NCI-H510A treated with DMSO at 0.1 percent for 48 hours (cell line): ENCODE measurements around the gene CACNA1S.

ENCODE experiments used
- DNase-seq: peaks from one replicate; lab custom pipeline; 2025; lab: John Stamatoyannopoulos, UW

CACNA1S gene

DNA sequence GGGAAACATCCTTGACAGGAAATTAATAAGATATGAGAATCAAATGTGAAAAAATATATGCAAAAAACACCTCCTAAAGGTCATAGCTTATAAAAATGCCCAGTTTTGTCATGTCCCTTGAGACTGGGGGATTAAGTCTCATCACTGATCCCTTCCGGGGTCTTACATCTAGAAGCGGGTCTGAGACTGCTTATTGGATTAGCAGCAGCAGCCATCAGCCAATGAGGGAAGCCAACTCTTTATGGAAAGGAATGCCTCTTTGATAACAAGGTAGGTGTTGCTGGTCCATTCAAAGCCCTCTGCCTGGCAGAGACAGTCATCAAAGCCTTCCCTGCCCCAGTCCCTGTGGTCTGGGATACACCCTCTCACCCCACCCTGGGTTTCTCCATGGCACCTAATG is 3.9 kb upstream of the CACNA1S start:
- DNase-seq, result no peak

DNA sequence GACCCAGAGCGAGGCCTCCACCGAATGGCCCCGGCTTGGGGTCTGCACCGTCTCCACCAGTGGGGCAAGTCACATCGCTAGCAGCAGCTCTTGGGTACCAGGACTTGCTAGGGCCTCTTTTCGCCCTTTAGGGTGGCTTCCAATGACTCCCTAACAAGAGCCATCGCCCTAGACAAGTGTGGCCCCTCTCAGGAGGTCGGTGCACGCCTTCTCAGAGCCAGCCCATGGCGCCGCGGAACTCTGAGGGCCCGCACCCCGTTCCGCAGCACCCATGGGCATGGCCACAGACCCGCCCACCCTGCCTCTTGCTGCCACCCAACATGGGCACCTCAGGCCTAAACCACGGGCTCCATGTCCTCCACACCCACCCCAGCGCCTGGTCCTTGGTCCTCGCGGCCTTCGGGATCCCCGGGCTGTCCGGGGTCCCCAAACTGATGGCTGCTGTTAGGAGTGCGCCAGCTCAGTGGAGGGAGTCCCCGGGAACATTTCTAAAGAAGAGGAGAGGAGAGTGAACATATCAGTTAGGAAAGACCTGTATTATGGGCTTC is 3.2 kb upstream of the CACNA1S start:
- DNase-seq, result no peak

DNA sequence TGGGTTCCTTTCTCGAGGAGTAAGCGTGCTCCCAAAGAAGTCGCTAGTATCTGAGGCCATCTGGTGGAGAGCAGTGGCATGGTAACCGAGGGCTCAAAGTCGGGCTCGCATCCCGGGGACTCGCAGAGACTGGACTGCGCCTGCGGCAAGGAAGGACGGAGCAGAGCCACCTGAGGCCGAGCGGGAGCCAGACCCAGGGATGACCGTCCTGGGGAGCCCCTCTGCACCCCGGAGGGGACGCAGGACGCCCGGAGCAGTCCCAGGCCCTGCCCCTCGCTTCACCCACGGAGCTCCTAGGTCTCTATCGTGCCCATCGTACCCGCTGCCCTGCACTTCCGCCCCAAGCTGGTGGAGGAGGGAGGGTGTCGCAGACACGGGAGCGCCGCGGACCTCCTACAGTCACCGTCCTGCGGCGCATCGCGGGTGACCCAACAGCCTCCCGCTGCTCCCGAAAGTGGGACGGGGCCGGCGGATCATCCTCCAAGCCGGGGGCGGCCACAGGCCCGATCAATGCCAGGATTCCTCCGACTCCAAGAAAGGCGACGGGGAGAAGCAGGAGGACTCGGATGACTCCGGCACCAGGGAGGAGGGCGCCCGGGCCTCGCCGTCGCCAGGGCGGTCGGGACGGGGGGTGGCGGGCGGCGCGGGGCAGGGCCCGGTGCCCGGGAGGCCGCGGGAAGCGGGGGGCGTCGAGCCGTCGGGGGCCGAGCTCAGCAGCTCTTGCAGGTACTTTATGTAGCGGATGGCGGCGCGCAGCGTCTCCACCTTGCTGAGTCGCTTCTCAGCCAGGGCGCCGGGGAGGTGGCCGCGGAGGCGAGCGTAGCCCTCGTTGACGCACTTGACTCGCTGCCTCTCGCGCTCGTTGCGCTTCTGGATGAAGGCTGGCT is 2.3 kb upstream of the CACNA1S start:
- peak; percentile 94 for DNase-seq

DNA sequence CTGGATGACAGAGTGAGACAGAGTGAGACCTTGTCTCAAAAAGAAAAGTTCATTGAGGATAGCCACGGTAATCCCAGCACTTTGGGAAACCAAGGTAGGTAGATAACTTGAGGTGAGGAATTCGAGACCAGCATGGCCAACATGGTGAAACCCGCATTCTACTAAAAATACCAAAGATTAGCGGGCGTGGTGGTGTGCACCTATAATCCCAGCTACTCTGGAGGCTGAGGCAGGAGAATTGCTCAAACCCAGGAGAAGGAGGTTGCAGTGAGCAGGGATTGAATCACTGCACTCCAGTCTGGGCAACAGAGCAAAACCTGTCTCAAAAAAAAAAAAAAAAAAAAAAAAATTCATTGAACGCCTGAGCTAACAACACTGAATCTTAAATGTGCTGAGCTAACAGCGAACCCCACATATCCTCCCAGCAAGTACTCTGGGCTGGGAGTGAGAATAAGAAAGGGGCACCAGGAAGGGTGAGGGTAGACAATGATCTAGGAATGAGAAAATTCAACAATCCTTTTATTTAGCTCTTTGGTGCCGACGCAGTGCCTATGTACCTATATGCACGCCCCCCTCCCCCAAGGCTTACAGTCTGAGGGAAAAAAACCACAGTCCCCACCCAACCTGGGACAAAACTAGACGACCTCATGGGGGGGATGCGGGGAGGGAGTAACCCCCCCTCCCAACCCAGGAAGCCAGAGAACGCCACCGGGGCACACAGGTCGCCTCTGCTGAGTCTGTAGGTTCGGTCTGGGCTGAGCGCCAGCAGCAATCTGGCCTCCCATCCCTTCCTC is 1.4 kb upstream of the CACNA1S start:
- DNase-seq, result no peak

DNA sequence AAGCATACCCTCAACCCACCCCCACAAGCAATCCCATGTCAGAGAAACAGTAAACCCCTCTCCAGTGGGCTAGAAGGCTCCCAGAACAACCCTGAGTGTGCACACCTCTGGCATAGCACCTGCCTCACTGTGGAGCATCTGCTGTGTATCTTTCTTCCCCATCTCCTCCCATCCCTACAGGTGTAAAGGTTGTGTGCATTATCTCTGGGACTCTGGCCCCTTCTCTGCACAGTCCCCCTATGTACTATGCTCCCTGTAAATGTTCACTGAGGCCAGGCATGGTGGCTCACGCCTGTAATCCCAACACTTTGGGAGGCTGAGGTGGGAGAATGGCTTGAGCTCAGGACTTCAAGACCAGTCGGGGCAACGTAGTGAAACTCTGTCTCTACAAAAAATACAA is 700 bp upstream of the CACNA1S start:
- no peak for DNase-seq

DNA sequence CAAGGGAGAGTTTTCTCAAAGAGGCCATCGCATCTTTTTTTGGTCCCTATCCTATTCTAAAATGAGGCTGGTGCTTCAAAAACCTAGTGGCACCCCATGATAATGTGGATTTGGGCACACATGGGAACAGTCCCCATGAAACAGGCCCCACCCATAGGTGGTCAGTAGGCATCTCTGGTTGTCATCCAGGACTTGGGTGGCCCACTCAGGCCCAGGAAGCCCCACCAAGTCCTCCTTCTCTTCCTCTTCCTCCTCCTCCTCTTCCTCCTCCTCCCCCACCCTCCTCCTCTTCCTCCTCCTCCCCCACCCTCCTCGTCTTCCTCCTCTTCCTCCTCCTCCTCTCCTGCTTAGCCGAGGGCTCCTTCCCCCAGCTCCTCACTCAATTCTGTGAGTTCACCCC is 554 bp downstream of the CACNA1S start:
- DNase-seq, result no peak

DNA sequence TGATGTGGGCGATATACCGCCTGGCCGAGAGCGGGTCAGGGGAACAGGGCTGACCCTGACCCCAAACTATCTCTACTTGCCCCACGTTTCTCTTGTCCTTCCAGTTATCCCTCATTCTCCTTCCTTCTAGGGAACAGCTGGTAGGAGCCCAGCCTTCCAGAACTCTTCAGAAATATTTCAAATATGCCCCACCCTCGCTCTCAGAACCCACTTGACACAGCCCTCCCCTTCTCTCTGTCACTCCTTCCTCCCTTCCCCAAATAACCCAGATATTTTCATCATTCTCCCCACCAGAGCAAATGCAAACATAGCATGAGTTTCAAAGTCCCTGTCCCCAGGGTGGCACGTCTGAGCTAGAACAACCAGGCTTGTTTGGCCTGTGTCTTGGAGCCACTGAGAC is 1.1 kb downstream of the CACNA1S start:
- no peak for DNase-seq

DNA sequence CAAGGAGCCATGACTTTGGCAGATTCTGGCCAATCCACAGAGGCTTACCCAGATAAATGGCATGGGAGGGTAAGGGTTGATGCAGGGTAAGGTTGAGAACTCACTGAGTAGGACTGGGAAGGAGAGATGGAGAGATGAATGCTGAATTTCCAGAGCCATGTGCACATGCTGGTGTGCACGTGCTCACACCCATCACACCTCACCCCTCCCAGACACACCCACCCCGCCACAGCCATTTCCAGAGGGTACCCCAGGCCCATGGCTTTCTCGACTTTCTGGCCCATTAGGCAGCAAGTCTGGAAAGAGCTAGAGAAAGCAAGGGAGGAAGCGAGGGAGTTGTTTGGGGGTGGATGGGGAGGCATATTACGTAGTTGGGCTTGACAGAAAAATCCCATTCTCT is 1.6 kb downstream of the CACNA1S start:
- DNase-seq, result no peak

DNA sequence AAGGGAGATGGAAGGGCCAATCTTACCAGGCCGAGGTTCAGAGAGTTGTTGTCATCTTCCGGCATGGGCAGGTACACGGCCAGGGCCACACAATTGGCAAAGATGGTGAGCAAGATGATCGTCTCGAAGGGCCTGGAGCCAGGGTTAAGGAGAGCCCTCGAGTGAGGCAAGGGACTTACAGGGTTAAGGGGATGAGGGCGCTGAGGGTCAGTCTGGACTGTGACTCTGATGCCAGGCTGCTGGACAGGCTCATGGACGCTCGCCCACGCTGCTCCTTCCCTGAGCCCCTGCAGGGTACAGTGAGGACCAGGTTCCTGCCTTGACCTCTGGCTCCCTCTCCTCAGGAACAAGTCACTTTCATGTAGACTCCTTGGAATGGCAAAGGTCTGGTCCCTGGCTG is 2.1 kb downstream of the CACNA1S start:
- no peak for DNase-seq

DNA sequence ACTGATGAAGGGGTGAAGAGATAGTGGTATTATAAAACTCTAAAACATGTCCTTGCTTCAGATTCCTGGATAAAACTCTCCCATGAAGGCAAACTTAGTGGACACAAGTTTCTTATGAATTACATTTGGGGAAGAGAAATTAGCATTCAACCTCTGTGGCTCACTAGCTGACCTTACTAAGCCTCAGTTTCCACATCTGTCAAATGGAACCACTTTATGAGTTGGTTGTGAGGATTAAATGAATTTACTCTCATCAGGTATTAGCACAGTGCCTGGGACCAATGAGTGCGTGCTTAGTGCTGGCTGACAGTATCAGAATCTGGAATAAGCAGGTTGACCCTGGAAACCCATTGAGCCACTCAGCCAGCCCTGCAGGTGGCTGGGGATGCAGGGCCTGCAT is 2.6 kb downstream of the CACNA1S start:
- DNase-seq, result no peak

DNA sequence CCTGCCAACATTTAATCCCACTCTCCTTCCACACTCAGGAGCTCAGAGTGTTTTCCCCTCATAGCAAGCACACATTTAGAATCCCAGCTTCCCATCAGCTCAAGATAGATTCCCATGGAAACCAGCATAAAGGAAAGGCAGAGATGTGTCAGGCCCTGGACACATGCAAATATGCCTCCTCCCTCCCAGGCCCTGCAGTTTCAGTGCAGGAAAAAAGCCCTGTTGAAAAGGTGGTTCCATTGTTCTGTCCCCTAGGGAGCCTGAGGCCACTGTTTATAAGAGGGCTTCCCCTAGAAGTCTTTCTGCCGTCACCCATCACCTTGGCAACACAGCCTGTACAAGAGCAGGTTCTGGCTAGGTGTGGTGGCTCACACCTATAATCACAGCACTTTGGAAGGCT is 3.6 kb downstream of the CACNA1S start:
- no peak for DNase-seq

DNA sequence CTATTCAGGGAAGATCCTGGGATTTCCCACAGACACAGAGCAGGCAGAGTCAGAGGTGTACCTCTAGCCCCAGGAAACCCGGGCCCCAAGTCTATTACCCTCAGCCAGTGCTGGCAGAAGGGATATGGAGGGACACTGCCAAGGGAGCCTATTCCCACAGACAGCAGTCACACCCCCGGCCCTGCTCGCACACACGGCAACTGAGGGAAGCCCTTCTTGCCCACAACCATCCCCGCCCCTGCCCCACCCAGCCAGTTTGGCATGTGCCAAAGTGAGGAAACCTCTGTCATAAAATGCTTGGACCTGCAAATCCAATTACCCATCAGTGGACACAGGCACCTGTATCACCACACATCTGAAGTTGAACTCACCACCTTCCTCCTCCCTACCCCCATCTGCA is 6.5 kb downstream of the CACNA1S start:
- DNase-seq, result no peak

DNA sequence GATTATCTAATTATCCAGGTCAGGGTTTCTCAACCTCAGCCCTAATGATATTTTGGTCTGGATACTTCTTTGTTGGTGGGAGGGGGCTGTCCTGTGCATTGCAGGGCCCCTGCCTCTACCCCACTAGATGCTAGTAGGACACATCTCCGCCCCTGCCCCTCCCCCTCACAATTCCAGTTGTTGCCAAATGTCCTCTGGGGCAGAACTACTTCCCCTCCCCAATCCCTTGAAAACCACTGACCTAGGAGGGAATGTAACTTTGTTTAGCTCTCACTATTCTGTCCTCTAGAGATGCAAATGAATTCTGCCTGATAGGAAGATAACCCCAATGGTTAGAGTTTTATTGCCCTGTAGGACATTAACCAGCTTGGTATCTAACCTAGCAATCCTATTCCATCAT is 8.1 kb downstream of the CACNA1S start:
- DNase-seq, result no peak

DNA sequence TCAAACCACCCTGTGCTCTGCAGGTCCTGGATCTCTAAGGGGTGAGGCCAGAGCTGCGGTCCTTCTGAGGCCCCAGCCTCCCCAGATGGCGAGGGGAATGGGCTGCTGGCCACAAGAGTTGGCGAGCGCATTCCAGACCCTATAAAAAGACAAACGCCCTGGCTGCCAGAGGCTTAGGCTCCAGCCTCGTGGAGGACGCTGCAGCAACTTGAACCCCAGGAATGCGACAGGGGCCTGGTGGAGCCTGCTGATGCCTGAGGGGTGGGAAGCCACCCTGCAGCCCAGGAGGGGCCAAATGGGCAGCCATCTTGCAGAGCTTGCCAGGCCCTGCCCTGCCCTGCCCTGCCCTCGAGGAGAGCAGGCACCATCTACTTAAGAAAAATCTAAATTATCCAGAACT is 8.6 kb downstream of the CACNA1S start:
- no peak for DNase-seq

DNA sequence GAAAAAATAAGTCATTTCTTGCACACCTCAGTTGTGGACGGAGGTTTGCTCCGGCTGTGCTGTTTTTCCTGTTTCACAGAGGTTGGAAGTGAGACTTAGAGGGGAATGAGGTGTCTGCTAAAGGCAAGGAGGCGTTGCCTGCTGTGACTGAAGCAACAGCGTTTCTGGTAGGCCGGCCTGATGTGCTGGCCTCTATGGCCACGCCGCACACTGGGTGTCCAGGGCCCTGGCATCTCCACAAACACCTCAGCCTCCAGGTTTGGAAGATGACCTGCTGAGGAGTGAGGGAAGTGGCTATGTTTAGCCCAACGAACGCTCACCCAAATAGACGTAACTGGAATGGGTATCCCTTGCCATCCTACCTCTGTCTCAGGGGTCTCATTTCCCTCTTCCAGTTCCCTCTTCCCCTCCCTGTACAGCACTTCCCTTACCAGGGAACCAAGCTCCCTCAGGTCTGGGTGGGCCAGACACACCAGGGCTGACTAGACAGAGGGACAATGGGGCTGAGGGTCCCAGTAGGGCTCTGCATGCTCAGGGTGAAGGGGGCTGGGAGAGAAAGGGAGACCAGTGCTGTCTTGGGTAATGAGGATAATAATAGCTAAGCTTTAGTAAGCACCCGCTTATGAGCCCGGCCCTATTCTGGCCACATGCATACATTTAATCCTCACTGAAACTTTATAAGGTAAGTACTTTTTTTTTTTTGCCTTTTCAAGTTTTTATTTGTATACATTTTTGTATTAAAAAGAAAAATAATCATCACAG is 11.9 kb downstream of the CACNA1S start:
- DNase-seq, result no peak

DNA sequence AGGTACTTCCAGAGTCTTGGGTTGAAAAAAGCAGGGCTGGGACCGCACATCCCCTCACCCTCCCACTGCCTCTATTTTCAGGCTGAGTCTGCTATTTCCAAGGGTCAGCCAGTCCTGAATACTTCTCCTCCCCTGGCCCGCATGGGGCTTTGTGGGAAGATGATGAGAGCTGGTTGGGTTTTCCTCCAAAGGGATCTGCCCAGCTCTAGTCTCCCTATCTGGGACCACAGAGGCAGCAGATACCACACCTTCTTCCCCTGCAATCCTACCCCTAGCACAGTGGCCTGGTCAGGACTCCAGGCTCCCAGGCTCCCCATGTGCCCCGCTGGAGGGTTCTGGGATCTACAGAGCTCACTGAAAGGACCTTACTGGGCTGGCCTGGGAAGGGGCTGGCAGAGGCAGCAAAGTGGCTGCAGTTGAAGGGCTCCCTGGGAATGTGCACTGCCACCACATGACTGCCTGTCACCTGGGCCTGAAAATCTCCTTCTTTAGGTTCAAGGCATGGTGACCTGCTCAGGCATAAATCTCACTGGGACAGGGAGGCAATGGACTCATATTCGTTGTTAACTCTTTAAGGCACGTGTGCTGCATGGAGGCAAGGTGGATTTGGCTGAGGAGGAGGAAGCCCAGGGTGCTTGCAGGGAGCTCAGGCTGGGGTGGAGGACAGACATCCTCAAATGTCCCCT is 13.1 kb downstream of the CACNA1S start:
- no peak for DNase-seq

DNA sequence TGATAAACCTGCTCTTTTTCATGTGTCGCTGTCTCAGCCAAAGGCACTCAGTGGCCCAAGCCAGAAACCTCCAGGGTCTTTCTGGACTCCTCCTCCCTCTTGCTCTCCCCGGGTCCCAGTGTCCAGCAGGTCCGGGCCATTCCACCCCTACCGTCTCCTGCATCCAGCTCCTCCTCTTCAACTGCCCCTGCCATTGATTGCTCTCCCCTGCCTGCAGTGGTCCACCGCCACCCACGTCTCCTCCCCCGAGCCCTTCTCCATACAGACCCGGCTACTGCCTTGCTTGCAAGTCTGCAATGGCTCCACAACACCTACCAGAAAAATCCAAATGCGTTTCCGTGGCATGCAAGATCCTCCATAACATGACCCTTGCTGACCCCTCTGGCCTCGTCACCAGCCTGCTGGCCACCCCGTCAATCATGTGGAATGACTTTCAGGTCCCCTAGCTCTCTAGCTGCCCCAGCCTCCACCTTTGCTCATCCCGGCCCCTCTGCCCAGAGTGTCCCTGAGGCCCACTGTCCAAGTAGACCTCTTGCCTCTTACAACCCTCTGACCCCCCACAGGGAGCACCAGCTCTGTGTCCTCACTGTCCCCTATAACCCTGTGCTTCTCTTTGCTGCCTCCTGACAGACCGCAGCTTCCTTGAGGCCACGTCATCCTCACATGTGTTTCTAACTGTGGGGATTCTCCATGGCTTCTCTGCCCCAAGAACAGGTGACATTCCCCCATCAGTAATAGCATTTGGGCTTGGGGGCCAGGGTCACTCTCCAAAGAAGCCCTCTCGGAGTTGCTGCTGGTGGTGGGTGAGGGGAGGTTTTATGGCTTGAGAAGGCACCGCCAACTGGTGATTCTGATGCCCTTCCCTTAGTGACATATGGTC is 15.0 kb downstream of the CACNA1S start:
- DNase-seq, result no peak

DNA sequence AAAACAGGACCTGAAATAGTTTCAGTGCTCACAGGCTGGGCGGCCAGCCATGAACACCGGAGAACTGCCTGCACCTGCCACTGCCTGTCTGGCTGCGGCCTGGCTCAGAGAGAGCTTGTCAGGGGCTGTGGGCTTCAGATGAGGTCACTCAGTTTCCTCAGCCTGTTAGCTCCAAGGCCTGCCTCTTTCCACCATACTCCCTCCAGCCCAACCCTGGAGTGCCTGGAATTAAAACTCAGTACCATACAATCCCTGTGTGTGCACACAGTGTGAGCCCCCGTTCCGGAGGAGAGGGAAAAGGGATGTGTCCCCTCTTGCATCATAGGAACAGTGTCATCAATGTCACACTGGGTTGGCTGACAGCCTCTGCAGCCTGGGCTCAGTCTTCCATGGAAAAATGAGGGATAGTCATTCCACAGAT is 16.2 kb downstream of the CACNA1S start:
- no peak for DNase-seq

DNA sequence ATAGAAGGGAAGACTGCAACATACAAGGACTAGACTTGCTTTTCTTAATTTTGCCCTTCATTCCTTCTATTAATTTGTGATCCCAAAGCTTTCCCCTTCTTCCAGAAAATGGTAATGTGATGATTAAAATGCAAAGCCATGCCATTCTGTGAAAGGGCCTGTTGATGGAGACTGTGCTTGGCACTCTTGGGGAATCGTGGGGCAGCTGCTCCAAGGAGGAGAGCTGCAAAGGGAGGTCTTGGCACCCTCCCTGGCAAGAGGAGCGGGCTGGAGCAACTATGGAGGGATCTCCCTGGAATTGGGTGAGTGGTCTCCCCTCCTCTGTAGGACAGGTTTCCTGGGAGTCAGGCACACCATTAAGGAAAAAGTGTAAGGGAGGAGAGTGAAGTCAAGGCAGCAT is 16.6 kb downstream of the CACNA1S start:
- DNase-seq, result no peak

DNA sequence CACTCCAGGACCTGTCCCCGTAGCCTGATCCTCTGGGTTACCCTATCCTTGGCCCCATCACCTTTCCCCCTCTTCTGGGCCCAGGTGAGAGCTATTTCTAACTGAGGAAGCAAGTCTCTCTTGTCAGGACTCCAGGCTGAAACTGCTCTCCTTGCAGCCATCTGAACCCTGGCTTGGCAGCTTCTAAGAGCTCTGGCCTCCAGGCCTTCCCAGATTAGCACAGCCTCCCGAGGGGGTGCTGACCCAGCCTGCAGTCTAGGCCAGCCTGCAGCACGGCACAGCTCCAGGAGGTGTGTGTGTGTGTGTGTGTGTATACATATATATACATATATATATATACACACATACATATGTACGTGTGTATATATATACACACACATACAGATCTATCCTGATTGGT is 17.4 kb downstream of the CACNA1S start:
- no peak for DNase-seq

DNA sequence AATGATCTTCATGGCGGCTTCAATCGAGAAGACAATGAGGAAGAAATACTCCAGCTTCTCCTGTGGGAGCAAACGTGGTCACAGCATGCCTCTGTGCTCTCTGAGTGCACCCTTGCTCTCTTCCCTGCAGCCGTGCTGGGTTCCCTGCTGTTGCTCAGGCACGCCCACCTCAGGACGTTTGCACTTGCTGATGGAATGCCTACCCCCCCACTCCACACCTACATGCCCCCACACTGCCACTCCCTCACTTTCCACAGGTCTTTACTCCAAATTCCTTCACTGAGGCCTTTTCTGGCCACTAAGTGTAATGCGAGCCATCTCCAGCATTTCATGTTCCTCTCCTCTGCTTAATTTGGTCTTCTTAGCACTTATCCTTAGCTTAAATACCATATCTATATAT is 18.3 kb downstream of the CACNA1S start:
- DNase-seq, result no peak
